GM21717 (cell line): ENCODE measurements around the gene HEYL.

Experiments
- ATAC-seq: cut with Tn5 transposase; IDR thresholded peaks from one replicate; pipeline ENCODE4 v1.9.1; 2021; ENCODE audit warnings: mild to moderate bottlenecking, moderate library complexity; ENCODE audit not compliant: unreplicated experiment

The HEYL gene

GRCh38 chr1:39642796-39643195 lies 3.4 kb upstream of the HEYL start:
- ATAC-seq: no peak

DNA sequence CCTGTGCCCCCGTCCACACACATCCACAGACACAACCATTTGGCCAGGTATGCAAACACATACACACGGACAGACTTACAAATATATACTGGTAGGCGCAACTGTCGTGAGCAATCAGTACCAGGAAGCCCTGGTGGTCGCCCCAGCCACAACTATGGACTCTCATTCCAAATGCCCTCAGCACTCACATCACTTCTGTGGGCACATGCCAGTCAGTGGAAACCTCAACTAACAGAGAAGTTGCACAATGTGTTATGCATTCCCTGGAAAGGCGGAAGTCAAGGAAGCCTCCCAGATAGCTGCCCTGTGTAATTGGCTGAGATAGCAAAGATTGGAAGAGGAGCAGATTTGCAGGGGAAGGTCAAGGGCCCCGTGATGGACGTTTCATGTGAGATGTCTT lies 1.4 kb upstream of the HEYL start:
- ATAC-seq: no peak

DNA sequence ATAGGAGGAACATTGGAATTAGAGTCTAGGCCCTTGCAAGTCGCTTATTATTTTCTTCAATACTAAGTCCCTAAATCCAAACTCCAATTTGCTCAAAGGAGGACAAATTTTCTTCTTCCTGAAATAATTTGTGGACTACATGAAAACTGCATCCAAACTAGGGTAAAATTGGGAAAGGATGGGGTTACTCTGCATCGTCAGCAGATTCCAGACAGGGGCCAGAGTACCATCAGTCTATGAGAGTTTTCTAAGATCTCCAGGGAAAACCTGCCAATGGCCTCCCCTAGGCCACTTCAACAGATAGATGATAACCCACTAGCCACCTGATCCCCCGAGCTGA lies 508 bp downstream of the HEYL start:
- ATAC-seq: no peak

GRCh38 chr1:39637361-39637760 lies 2.1 kb downstream of the HEYL start:
- no peak for ATAC-seq

DNA sequence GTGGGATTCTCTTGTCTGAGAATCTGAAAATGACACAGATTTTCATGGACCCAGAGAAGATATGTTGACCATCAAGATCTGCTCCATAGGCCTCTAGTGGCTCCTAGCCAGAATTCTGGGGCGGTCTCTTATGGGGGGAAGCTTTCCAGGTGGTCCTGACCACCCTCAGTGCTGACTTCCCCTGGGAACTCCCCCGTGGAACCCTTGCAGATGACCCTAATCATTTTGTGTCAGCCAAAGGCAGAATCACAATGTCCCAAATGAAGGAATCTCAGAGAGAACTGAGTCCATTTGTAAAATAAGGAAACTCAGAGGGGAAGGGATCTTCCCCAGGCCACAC lies 3.6 kb downstream of the HEYL start:
- no peak for ATAC-seq

DNA sequence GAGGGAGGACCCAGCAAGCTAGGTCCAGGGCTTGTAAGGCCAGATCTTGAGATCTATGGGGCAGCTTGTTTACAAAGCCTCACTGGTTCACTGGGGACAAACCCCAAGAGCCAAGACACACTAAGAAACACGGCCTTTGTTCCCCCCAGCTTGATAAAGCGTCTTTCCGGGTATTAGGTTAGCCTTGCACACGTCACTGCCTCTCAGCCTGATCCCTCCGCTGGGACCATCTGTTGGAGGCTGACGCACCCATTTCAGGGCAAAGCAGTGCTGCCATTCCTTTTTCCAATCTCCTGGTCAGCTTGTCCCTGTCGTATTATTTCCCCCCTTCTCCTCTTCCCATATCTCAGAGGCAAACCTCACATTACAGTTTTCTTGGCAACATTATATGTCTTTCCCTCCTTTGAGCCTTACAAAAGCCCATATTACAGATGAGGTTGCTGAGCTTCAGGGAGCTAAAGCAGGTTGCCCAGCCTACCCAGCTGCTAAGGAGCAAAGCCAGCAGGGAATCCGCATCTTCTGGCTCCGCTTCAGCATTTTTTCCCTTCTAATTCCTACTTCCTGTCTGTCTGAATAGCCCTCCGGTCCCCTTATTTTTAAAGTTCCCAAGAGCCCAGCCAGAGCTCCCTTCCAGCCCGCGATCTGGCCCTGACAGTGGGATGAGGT lies 4.1 kb downstream of the HEYL start:
- no peak for ATAC-seq

DNA sequence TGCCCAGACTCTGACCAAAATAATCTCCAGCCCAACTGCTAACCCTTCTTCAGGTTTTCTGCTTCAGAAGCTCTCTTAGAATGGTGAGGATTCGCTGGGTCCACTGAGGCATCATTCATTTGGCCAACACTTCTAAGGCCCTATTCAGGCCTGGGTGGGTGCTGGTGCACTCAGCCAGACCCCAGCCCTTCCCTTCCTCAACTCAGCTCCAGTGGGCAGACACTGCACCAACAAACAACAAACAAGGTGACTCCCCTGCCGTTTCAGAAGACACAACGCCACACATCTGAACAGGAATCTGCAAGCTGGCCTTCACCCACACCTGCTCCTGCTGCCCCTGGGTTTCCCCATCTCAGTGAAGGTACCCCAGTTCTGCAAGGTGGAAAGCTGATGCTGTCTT lies 6.0 kb downstream of the HEYL start:
- ATAC-seq: no peak

- ATAC-seq: no peak
Observed at GRCh38 chr1:39632682-39633417, 6.6 kb downstream of the HEYL start.

DNA sequence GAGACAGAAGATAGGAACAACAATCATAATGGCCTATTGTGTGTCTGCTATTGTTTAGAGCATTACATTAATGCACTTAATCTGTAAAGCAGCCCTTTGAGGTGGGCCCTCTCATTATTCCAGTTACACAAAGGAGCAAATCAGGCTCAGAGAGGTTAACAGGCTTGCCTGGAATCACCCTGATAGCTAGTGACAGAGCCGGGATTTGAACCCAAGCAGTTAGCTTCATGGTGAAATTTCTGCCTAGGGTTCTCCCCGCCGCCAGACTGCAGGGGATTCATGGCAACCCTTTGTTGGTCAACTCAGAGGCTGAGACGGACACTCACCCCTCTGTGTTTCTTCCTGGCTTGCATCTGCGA lies 7.1 kb downstream of the HEYL start:
- ATAC-seq: no peak

GRCh38 chr1:39631361-39632322 lies 7.8 kb downstream of the HEYL start:
- ATAC-seq: no peak

GRCh38 chr1:39628807-39629350 lies 10.6 kb downstream of the HEYL start:
- ATAC-seq: no peak

DNA sequence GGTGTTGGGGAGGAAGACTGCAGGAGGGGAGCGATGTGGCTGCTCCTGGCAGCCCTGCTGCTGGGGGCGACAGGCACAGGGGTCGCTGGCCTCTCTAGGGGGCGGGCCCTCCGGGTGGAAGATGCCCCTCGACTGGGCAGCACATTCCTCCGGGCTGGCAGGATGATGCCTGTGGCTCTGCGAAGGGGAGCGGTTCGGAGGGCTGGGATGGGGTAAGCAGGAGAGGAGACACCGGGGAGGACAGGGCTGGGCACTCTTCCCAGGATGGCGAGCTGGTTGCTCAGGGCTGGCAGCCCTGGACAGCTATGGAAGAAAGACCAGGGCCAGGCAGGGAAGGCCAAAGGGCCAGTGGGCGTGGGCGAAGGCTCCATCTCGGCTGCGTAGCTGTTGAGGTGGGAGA lies 12.8 kb downstream of the HEYL start:
- ATAC-seq: no peak

DNA sequence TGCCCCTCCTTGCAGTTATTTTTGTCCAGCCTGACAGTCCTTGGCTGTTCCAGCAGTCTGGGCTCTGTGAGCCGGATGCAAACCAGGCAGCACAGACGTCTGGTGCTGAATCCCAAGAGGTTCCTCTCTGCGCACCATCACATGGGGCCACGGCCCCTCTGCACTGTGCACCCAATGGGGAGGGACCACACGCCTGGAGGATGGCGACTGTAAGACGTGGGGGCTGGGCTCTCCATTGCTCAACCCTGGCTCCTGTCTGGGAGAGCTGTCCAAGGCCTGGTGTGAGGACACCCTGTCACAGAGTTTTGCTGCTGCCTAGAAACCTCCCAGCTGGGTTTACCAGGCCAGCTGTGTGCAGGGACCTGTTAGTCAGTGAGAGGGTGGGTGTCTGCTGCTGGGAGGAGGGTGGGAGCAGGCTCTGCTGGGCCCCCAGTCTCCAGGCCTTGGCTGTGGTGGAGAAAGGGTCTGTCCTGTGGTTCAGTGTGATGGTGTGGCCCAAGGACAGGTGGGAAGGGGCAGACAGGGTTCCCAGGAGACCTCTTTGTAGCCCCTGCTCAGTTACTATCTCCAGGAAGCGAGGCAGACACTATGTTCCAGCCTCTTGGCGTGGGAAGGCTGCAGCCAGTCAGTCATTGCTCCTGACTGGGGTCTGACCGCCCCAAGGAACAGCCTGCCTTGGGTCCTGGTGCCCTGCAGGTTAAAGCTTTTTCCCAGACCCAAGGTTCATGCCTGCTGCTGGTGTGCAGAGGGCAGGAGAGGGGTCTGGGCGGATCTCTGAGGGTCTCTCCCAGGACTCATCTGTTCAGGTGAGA lies 13.8 kb downstream of the HEYL start:
- no peak for ATAC-seq

DNA sequence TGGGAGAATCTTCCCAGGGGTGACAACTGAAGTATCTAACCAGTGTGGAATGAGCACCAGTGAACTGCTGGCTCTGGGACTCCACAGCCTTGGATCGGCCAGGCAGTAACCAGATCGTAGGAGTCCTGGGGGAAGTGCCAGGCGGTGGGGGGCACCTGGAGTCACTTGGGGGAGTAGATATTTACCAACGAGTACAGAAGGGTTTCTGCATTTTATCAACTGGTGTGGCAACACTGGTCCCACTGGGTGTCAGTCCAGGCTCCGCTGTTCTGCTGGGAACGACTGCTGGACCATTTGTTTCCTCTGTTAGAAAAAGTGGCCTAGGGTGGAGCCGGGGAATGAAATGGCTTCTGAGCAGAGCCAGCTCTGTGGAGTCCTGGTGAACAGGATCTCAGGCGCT lies 14.4 kb downstream of the HEYL start:
- ATAC-seq: no peak

DNA sequence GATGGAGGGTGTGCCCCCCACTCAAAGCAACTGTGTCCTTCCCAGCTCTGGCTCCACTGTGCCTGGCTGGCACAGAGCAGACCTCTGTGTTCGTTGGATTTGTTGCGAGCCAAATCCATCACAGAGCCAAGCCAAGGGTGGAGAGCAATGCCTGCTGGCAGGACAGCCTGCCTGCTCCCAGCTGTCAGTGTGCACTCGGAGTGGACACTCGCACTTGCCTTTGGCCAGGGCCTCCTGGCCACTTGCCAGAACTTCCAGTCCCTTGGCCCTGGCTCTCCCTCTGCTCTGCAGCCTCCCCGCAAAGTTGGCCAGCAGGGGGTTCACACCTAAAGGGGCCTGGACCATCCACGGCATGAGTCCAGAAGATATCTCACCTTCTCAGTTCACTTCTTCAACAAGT lies 16.4 kb downstream of the HEYL start:
- ATAC-seq: no peak

DNA sequence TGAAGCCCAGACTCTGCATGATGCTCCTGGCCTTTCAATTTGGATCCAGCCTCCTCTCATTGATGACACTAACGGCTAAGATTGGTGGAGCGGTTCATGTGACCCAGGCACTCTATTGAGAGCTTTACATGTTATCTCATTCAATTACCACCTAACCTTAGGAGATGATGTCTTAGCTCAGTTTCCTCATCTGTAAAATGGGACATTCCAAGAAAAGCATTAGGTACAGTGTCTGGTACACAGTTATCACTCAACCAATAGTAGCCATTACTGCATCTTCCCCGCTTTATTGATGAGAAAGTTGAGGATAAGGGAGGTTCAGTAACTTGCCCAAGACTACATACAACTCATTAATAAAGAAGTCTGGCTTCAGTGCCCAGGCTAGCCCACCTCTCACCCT lies 17.0 kb downstream of the HEYL start:
- ATAC-seq: no peak

GRCh38 chr1:39620659-39621165 lies 18.7 kb downstream of the HEYL start:
- ATAC-seq: no peak

GRCh38 chr1:39617488-39618049 lies 21.9 kb downstream of the HEYL start:
- ATAC-seq: no peak

GRCh38 chr1:39615086-39615673 lies 24.3 kb downstream of the HEYL start:
- ATAC-seq: no peak

- no peak for ATAC-seq
Observed at GRCh38 chr1:39614488-39614887, 25.0 kb downstream of the HEYL start.
